NCI-H187 (cell line): ENCODE measurements around the gene MEPCE.
"Not testable (repeated sequence)": the region's sequence is repeated elsewhere in the genome, so short reads cannot be mapped to it uniquely, and the experiment has no call there.

Experiments used
- DNase-seq, 2 experiments: peaks; one replicate each; lab custom pipeline; 2025; lab: John Stamatoyannopoulos, UW

MEPCE gene, protein sequence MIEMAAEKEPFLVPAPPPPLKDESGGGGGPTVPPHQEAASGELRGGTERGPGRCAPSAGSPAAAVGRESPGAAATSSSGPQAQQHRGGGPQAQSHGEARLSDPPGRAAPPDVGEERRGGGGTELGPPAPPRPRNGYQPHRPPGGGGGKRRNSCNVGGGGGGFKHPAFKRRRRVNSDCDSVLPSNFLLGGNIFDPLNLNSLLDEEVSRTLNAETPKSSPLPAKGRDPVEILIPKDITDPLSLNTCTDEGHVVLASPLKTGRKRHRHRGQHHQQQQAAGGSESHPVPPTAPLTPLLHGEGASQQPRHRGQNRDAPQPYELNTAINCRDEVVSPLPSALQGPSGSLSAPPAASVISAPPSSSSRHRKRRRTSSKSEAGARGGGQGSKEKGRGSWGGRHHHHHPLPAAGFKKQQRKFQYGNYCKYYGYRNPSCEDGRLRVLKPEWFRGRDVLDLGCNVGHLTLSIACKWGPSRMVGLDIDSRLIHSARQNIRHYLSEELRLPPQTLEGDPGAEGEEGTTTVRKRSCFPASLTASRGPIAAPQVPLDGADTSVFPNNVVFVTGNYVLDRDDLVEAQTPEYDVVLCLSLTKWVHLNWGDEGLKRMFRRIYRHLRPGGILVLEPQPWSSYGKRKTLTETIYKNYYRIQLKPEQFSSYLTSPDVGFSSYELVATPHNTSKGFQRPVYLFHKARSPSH

DNA sequence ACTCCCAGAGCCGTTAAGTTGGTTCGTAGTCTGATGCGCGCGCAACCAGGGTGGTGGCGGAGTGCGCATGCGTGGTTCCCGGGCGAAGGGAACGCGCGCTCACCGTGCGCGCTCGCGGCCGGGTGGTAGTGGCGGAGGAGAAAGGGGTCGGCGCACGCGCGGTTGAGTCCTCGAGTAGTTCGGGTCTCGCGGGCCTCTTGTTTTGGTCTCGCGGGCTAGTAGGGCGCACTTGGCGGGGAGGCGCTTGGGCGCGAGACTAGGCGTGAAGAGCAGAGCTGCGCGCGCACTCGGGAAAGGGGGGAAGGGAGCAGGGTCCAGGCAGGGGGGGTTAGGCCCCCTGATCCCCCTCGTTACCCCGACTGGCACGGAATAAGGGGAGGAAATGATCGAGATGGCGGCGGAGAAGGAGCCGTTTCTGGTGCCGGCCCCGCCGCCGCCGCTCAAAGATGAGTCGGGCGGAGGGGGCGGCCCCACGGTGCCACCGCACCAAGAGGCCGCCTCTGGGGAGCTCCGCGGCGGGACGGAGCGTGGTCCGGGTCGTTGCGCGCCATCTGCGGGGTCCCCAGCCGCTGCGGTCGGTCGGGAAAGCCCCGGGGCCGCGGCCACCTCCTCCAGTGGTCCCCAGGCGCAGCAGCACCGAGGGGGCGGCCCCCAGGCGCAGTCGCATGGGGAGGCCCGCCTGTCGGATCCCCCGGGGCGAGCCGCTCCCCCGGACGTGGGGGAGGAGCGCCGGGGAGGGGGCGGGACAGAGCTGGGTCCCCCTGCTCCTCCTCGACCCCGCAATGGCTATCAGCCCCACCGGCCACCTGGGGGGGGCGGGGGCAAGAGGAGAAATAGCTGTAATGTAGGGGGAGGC is at the start of gene MEPCE:
TSS of gene MEPCE (plus strand) at position 195 of the 856 bp plus-strand sequence. CDS start at position 383, 188 bp downstream.
- peak; percentile 95 to 97 for DNase-seq

DNA sequence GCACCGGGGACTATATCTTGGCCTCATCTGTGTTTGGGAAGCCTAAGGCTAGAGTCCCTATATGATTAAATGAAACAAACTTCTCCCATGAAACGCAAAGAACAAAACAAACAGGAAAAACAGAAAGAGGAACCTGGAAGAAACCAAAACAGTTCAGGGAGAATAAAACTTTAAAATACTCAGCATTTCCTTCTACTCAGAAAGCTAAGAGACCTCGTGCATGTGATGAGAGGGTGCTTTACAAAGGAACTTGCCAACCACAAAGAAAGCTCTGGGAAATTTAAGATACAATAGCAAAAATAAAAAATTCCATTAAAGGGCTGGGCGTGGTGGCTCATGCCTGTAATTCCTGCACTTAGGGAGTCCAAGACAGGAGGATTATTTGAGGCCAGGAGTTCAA is 49.4 kb upstream of the MEPCE start:
- no peak for DNase-seq

DNA sequence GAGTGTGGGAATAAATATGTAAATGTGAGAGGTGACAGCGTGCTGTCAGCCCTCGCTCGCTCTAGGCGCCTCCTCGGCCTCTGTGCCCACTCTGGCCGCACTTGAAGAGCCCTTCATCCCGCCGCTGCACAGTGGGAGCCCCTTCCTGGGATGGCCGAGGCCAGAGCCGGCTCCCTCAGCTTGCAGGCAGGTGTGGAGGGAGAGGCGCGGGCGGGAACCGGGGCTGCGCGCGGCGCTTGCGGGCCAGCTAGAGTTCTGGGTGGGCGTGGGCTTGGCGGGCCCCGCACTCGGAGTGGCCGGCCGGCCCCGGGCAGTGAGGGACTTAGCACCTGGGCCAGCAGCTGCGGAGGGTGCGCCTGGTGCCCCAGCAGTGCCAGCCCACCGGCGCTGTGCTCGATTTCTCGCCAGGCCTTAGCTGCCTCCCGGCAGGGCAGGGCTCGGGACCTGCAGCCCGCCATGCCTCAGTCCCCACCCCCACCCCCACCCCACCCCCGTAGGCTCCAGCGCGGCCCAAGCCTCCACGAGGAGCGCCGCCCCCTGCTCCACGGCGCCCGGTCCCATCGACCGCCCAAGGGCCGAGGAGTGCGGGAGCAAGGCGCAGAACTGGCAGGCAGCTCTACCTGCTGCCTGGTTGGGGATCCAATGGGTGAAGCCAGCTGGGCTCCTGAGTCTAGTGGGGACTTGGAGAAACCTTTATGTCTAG is 47.9 kb upstream of the MEPCE start:
- DNase-seq, result not testable (repeated sequence)

DNA sequence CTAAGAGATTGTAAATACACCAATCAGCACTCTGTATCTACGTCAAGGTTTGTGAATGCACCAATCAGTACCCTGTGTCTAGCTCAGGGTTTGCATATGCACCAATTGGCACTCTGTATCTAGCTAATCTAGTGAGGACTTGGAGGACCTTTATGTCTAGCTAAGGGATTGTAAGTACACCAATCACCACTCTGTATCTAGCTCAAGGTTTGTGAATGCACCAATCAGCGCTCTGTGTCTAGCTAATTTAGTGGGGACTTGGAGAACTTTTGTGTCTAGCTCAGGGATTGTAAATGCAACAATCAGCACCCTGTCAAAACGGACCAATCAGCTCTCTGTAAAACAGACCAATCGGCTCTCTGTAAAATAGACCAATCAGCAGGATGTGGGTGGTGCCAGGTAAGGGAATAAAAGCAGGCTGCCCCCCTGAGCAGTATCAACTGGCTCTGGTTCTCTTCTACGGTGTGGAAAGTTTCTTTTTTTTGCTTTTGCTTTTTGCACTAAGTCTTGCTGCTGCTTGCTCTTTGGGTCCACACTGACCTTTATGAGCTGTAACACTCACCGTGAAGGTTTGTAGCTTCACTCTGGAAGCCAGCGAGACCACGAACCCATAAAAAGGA is 47.3 kb upstream of the MEPCE start:
- DNase-seq, result not testable (repeated sequence)

DNA sequence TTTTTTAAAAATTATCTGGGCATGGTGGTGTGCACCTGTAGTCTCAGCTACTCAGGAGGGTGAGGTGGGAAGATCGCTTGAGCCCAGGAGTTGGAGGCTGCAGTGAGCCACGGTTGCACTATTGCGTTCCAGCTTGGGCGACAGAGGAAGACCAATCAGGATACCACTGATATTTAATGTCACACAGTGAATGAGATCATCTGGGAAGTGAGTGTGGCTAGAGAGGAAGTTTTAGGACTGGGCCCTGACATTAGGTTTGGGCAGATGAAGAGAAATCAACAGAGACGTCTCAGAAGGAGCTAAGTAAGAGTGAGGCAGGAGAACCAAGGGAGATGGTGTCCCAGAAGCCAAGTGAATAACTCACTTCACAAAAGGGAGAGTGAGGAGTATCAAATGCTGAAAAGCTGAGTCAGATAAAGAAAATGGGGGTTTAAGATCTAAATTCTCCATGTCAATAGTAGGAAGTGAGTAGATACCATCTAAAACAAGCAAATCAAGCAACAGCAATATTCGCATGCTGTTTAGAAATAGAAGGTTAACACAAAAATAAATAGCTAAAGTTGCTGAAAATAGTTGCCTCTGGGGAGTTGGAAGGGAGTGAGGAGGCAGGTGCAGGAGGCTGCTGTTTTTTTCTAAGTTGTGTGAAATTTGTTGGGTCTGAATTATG is 44.9 kb upstream of the MEPCE start:
- no peak for DNase-seq

DNA sequence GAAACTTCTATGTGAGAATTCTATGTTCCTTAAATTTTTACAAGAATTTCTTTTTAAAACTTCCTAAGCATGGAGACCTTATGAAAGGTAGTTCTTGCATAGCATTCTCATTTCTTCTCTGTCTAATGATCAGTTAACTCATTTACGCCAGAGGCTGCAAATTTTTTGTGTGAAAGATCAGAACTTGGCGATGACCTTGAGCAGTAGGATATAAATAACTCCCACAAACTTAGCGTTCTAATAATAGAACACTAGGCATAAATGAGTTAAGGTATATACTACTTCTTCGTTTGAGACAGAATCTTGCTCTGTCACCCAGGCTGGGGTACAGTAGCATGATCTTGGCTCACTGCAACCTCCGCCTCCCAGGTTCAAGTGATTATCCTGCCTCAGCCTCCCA is 42.7 kb upstream of the MEPCE start:
- no peak for DNase-seq

DNA sequence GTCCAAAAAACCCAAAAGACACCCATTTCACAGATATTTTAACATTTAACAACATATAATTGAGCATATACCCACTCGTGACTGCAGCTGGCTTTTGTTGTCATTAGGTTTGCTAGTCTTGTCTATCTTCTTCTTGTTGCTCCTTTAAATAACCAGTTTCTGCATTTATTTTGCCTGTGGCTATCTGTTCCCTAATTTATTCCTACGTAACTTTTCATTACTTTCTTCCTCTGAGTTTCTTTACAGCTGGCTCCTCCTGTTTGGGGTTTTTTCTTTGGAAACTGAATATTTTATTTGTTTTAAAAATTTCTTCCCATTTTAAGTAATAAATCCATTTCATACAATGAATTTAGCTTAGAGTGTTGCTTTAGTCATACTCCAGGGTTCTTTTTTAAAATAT is 41.9 kb upstream of the MEPCE start:
- no peak for DNase-seq

DNA sequence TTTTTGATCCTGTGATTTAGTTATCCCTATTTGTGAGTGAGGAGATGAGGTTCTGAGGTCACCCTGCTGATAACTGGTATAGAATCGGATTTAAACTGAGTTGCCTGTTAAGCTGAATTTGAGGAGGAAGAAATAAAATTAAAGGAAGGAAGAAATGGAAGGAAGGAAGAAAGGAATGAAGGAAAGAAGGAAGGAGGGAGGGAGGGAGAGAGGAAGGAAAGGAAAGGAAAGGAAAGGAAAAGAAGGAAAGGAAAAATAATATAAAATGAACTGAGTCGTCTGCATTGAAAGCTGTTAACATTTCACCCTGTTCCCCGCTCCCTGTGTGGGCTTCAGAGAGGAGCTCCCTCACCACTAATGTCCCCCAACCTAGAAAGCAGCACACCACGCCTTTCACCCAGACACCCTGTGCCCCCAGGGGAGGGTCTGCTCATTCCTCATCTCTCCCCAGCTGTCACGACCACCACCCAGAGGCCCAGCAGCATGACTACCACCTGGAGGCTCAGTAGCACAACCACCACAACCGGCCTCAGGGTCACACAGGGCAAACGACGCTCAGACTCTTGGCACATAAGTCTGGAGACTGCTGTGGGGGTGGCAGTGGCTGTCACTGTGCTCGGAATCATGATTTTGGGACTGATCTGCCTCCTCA is 40.1 kb upstream of the MEPCE start:
- DNase-seq, result no peak

DNA sequence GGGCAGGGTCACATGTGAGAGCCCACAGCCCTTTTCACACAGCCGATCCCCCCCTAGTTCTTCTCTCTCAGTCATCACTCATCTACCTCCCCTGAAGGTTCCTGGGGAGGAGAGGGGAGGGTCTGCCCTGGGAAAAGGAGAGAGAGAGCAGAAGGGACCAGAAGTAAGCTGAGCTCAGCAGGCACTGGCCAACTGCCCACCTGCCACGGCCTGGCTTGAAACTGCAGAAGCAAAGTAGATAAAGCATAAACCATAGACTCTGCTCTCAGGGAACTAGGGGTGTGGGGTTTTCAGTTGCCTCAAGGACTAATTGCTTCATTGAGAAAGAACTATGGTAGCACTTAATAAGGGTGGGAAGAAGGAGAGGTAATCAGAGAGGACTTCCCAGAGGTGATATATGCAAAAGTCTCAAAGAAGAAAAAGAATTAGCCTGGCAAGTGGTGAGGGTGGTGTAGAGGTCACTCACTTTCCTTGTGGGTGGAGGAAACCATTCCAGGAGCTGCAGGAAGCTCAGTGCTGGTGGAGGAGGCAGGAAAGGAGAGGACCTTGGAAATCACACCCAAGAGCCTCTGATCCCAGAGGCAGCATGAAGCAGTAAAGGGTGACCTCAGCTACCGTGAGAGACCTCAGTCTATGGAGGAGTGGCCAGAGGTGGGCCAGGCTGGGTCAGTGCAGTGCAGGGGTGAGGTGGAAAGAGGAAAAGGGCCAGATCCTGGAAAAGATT is 39.2 kb upstream of the MEPCE start:
- no peak for DNase-seq

DNA sequence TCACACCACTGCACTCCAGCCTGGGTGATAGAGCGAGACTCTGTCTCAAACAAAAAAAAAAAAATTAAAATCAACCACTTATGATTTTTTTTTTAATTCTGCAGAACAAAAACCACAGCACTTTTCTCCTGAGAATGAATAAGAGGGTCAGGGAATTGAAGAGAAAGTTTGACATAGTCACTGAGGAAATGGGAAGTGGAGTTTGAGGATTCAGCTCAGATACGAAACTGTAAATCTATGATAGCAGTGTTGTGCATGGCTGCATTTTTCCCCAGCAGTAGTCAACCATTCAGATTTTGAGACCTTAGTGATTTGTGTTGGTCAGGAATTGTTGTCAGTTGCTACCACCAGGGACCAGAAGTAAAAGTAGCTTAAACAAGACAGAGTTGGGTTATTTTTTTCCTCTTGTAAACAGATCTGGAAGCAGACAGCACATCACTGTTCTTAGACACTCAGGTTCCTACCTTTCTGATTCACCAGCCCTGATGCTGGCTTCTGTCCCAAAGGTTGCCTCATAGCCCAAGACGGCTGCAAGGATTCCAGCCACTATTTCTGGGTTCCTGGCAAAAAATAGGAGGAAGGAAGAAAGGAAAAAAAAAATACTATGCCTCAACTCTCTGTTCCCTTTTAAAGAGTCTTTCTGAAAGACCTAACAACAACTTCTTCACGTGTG is 36.3 kb upstream of the MEPCE start:
- DNase-seq, result no peak

DNA sequence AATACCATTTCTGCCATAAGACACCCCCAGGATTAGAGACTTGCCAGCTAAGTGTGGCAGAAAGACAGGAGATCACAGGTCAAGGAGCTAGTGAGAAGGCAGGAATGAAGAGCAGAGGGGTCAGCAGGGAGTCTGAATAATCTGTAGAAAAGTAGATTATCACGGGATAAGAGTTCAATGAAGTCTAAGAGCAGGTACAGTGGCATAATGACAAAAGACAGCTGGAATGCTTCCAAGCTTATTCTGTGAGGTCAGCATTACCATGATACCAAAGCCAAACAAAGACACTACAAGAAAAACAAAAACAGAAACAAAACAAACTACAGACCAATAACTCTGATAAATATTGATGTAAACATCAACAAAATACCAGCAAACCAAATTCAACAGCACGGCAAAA is 35.6 kb upstream of the MEPCE start:
- no peak for DNase-seq

DNA sequence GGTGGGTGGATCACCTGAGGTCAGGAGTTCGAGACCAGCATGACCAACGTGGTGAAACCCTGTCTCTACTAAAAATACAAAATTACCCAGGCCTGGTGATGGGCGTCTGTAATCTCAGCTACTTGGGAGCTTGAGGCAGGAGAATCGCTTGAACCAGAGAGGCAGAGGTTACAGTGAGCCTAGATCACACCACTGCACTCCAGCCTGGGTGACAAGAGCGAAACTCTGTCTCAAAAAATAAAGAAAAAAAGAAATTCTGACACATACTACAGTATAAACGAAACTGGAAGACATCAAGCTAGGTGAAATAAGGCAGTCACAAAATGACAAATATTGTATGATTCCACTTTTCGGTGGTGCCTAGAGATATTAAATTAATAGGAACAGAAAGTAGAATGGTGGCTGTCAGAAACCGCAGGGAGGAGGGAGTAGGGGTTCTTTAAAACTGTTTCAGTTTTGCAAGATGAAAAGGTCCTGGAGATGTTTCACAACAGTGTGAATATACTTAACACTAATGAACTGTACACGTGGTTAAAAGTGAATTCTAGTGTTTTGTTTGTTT is 33.1 kb upstream of the MEPCE start:
- no peak for DNase-seq

DNA sequence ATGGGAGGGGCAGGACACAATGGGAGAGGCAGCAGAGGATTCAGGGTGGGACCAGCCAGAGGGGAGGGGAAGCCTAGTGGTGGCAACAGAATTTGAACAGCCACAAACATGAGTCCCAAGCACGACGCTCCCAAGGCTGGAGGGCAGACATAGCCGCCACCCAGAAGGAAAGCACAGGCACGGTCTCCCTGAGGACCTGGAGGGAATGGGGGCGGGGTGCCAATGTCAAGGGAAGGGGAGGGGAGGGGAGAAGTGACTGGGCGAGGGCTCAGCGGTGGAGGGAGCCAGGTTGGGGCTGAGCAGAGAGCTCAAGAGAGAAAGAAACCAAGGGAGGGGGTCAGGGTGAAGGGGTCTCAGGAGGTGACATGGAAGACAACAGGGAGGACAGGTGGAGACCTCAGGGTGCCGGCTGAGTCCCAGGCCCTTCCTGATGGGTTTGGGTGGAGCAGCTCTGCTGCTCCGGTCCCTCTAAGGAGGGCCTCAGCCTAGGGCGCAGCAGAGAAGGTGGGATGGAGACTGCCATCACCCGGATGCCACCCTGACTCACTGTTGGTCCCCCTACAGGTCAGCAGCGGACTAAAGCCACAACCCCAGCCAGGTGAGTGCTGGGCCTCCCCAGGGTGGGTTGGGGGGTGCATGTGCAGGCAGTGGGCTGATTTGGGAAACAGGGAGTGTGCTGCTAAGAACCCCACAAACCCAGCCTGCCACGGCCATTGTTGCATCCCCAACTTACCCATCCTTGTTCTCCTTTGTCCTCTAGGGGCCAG is 32.1 kb upstream of the MEPCE start:
- DNase-seq, result no peak

DNA sequence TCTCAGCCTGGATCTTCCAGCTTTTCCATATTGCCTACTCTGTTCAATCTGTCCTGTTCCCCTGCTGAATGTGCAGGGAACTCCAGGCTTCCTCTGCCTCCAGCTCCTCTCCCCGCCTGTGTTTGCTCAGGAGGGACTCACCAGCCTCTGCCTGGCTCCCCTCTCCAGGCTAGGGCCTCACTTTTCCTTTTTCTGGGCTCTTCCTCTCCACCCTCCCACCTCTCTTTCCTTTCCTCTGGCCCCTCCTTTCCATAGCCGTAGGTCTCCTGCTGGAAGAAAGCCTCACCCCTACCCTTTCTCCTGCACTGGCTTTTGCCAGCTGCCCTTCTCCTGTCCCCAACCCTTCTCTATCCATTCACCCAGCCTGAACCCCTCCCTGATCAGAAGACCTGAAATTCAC is 31.4 kb upstream of the MEPCE start:
- DNase-seq, result no peak

DNA sequence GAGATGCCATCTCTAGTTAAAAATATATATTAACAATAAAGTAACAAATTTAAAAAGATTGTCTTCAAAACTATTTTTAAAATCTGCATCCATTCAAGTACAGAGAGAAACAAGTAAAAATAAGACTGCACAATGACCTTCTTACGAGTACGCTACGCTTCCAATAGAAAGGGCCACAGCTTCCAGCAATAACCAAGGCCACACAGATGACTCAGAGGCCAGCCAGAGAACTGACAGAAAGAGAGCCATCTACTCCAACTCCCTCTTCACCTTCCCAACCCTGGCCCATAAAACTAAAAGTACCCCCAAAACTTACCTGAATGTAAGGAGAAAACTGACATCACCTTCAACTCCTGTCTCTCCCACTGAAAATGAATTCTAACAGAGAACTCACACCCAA is 29.6 kb upstream of the MEPCE start:
- DNase-seq, result no peak

DNA sequence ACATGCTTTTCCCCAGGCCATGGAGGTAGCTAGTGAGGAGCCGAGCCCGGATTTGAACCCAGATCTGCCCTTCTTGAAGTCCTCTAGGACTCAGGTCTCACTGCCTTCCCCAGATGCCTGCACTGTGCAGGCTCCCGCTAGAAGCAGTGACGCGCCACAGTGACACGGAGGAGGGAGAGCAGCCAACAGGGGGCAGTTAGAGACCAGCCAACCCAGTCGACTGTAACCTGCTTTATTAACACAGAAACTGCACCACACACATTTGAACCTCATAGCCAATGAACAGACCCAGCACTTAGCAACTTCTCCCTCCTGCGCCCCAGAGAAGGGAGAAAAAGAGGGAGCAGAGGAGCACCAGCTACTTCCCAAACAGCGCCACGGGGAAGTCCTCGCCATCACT is 29.0 kb upstream of the MEPCE start:
- no peak for DNase-seq

DNA sequence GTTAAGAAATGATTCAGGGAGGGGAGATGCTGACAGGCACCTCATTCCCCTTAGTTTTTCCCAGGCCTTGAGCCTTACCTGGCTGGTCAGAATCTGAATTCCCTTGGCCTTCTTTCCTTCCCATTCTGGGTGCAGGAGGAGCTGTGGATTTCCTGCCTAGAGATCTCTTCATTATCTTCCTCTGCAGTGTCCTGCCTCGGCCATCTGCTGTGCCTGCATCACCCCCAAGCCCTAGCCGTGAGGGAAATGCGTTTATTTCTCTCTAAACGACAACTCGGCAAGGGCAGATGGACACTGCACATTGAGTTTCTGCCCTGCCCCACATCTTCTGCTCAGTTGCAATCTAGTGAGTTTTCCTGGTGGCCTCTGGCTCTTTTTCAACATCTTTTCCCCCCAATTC is 27.8 kb upstream of the MEPCE start:
- no peak for DNase-seq

DNA sequence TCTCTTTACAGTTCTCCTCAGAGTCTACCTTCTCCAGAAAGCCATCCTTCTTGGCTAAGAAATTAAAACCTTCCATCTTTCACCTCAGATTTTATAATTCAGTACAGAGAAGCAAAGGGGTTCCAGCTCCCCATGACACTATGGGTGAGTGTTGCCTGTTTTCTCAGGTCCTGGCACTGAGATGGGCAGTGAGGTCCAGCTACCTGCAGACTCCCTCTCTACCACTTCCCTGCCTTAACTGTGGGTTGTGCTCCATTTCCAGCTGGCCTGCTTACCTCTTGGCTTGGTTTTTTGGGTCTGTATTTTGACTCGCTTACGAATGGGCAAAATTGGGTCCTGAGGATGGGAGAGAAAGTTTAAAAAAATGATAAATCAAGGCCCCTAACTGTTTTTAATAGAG is 27.4 kb upstream of the MEPCE start:
- DNase-seq, result no peak
